GM18508 (cell line): Measurements from ENCODE around the gene EIF3C.
"Not testable (repeated sequence)": the region's sequence is repeated elsewhere in the genome, so short reads cannot be mapped to it uniquely, and the experiment has no call there.

ENCODE experiments used
- ATAC-seq: cut with Tn5 transposase; IDR thresholded peaks from one replicate; pipeline ENCODE4 v1.9.1; 2021; ENCODE audit warnings: moderate number of reproducible peaks; ENCODE audit not compliant: insufficient read depth, unreplicated experiment

The EIF3C gene

GRCh38 chr16:28749997-28750465 is 38.8 kb downstream of the EIF3C start:
- not testable (repeated sequence) for ATAC-seq

- ATAC-seq = not testable (repeated sequence)
Measured at GRCh38 chr16:28750469-28751067, 39.3 kb downstream of the EIF3C start.

GRCh38 chr16:28751487-28751886 is 40.2 kb downstream of the EIF3C start, which contains the start of gene NPIPB9:
Gene NPIPB9, plus strand, starts transcription at chr16:28751787.
- not testable (repeated sequence) for ATAC-seq

- not testable (repeated sequence) for ATAC-seq
Measured at GRCh38 chr16:28781697-28782096, 70.4 kb downstream of the EIF3C start.

- ATAC-seq = not testable (repeated sequence)
Measured at GRCh38 chr16:28782357-28782756, 71.1 kb downstream of the EIF3C start.
